Measurements from ENCODE around the gene SMPD3.

SMPD3 gene

GRCh38 chr16:68368301-68368888 is 79.9 kb downstream of the SMPD3 start:
- no peak for DNase-seq

GRCh38 chr16:68367891-68368290 is 80.4 kb downstream of the SMPD3 start:
- DNase-seq, result no peak

- DNase-seq, result no peak
Measured at GRCh38 chr16:68367440-68367839, 80.9 kb downstream of the SMPD3 start.

GRCh38 chr16:68367030-68367429 is 81.3 kb downstream of the SMPD3 start:
- peak; percentile 30 for DNase-seq

GRCh38 chr16:68366062-68366461 is 82.2 kb downstream of the SMPD3 start:
- DNase-seq, result no peak

- DNase-seq, result no peak
Measured at GRCh38 chr16:68365167-68365817, 83.0 kb downstream of the SMPD3 start.

- DNase-seq, result no peak
Measured at GRCh38 chr16:68364561-68364998, 83.7 kb downstream of the SMPD3 start.

- no peak for DNase-seq
Measured at GRCh38 chr16:68363658-68364521, 84.4 kb downstream of the SMPD3 start.

- no peak for DNase-seq
Measured at GRCh38 chr16:68362947-68363657, 85.2 kb downstream of the SMPD3 start.

- DNase-seq, result no peak
Measured at GRCh38 chr16:68362262-68362913, 85.9 kb downstream of the SMPD3 start.

- no peak for DNase-seq
Measured at GRCh38 chr16:68361485-68361884, 86.8 kb downstream of the SMPD3 start.

- no peak for DNase-seq
Measured at GRCh38 chr16:68360956-68361355, 87.4 kb downstream of the SMPD3 start.

- no peak for DNase-seq
Measured at GRCh38 chr16:68360547-68360946, 87.8 kb downstream of the SMPD3 start.

- DNase-seq, result no peak
Measured at GRCh38 chr16:68359398-68360191, 88.7 kb downstream of the SMPD3 start.

- DNase-seq, result no peak
Measured at GRCh38 chr16:68358951-68359350, 89.4 kb downstream of the SMPD3 start.

GRCh38 chr16:68357923-68358322 is 90.4 kb downstream of the SMPD3 start:
- DNase-seq, result no peak

- no peak for DNase-seq
Measured at GRCh38 chr16:68357521-68357922, 90.8 kb downstream of the SMPD3 start.

- DNase-seq, result no peak
Measured at GRCh38 chr16:68356919-68357286, 91.4 kb downstream of the SMPD3 start.

GRCh38 chr16:68356249-68356918 is 91.9 kb downstream of the SMPD3 start:
- no peak for DNase-seq

- no peak for DNase-seq
Measured at GRCh38 chr16:68355447-68356248, 92.7 kb downstream of the SMPD3 start.
